Glutamatergic neuron (in vitro differentiated cells): Measurements from ENCODE around the gene PRRC2B. TPM values are rescaled to one million over a fixed set of nuclear protein-coding genes. Genes with fewer than 3 reads are reported as not detected.

ENCODE experiments used
- DNase-seq: peaks from one replicate; pipeline ENCODE4 v3.0.0; 2022
- H3K27ac Mint-ChIP-seq: one replicate; pipeline ENCODE4 v1.8.0; 2020; ENCODE audit warnings: mild to moderate bottlenecking, mixed read lengths, inconsistent platforms; ENCODE audit not compliant: unreplicated experiment
- H3K27me3 Mint-ChIP-seq: one replicate; pipeline ENCODE4 v1.8.0; 2020; ENCODE audit warnings: mild to moderate bottlenecking, moderate library complexity, mixed read lengths, inconsistent platforms; ENCODE audit not compliant: unreplicated experiment
- H3K36me3 Mint-ChIP-seq: one replicate; pipeline ENCODE4 v1.8.0; 2020; ENCODE audit warnings: mild to moderate bottlenecking, mixed read lengths, inconsistent platforms; ENCODE audit not compliant: unreplicated experiment
- H3K4me1 Mint-ChIP-seq: one replicate; pipeline ENCODE4 v1.8.0; 2020; ENCODE audit warnings: mild to moderate bottlenecking, low read depth, mixed read lengths, inconsistent platforms; ENCODE audit not compliant: unreplicated experiment
- H3K4me3 Mint-ChIP-seq: one replicate; pipeline ENCODE4 v1.8.0; 2020; ENCODE audit warnings: mild to moderate bottlenecking, mixed read lengths, inconsistent platforms; ENCODE audit not compliant: unreplicated experiment
- H3K9me3 Mint-ChIP-seq: one replicate; pipeline ENCODE4 v1.8.0; 2020; ENCODE audit warnings: mild to moderate bottlenecking, moderate library complexity, mixed read lengths, inconsistent platforms; ENCODE audit not compliant: unreplicated experiment
- CTCF ChIP-seq: fragments of 200-600 bp; sonication (generic); IDR thresholded peaks from one replicate; pipeline ENCODE4 v1.5.0; 2021; ENCODE audit not compliant: partially characterized antibody, unreplicated experiment
- total RNA-seq: library from RNA; stranded (reverse); fragmentation: NEBNext Ultra II Directional; extraction: Animal tissue kit (Norgen Biotek cat#: 25700); gene quantifications from one replicate; pipeline ENCODE4 v1.2.1, GENCODE V29; 2021; ENCODE audit not compliant: unreplicated experiment

PRRC2B gene
- total RNA-seq, 1 donor from 2014 or later: 489 TPM

GRCh38 chr9:131459056-131459455, 65.2 kb downstream of the PRRC2B start:
- H3K36me3 Mint-ChIP-seq: peaks cover 7% of the 10 kb centered on the region

GRCh38 chr9:131461166-131461565, 67.3 kb downstream of the PRRC2B start:
- Mint-ChIP-seq H3K27ac (no peak overlapping the region), H3K4me3 (no peak overlapping the region), H3K27me3 (peaks cover 6% of the 10 kb centered on the region)

More at GRCh38 chr9:131459056-131459455, 65.2 kb downstream of the PRRC2B start:
- peak overlapping the region; percentile 6 for H3K4me3 Mint-ChIP-seq
- TF ChIP-seq CTCF: no peak
- peaks cover 22% of the 10 kb centered on the region for H3K9me3 Mint-ChIP-seq
- no peak for DNase-seq
- H3K4me1 Mint-ChIP-seq: peaks cover 5% of the 10 kb centered on the region
- peak overlapping the region; percentile 44 for H3K27ac Mint-ChIP-seq
- peaks cover 10% of the 10 kb centered on the region for H3K27me3 Mint-ChIP-seq

DNA sequence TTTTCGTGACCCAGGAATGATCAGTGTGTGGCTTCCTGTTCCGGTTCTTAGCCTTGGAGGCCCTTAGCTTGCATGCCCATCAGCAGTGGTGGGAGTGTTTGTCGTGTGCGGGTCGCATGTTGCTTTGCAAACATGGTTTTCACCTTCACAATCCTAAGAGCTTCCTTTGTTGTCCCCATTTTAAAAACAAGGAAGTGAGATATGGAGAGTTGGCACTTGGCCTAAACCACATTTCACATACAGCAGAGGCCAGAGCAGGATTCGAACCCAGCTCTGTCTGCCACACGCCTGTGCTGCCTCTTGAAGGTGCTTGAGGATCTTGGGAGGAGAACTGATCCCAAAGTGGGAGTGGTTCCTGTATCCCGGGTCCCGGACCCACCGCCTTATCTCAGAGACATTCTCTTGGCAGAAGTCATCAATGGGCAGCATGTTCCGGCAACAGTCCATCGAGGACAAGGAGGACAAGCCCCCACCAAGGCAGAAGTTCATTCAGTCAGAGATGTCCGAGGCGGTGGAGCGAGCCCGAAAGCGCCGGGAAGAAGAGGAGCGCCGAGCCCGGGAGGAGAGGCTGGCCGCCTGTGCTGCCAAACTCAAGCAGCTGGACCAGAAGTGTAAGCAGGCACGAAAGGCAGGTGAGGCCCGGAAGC, 70.6 kb downstream of the PRRC2B start:
- no peak overlapping the region for H3K27ac Mint-ChIP-seq

More at GRCh38 chr9:131461166-131461565, 67.3 kb downstream of the PRRC2B start:
- Mint-ChIP-seq H3K36me3 (peaks cover 10% of the 10 kb centered on the region), H3K9me3 (peaks cover 17% of the 10 kb centered on the region), H3K4me1 (peaks cover 8% of the 10 kb centered on the region)
- no peak for DNase-seq
- no peak for TF ChIP-seq CTCF

GRCh38 chr9:131465401-131465800, 71.5 kb downstream of the PRRC2B start:
- TF ChIP-seq CTCF: no peak
- DNase-seq: no peak
- H3K4me1 Mint-ChIP-seq: peaks cover 17% of the 10 kb centered on the region
- peaks cover 4% of the 10 kb centered on the region for H3K27me3 Mint-ChIP-seq
- H3K9me3 Mint-ChIP-seq: peaks cover 12% of the 10 kb centered on the region
- peaks cover 11% of the 10 kb centered on the region for H3K36me3 Mint-ChIP-seq
- H3K27ac Mint-ChIP-seq: no peak overlapping the region
- no peak overlapping the region for H3K4me3 Mint-ChIP-seq

More for the DNA sequence above, 70.6 kb downstream of the PRRC2B start:
- Mint-ChIP-seq H3K4me1 (peaks cover 12% of the 10 kb centered on the region), H3K4me3 (no peak overlapping the region), H3K36me3 (peaks cover 6% of the 10 kb centered on the region), H3K9me3 (peaks cover 9% of the 10 kb centered on the region), H3K27me3 (no peaks in the 10 kb centered on the region)
- no peak for DNase-seq
- TF ChIP-seq CTCF: no peak

GRCh38 chr9:131467214-131467935, 73.5 kb downstream of the PRRC2B start:
- peaks cover 11% of the 10 kb centered on the region for H3K36me3 Mint-ChIP-seq
- H3K27ac Mint-ChIP-seq: peak overlapping the region; percentile 28
- DNase-seq: no peak
- TF ChIP-seq CTCF: no peak
- peaks cover 5% of the 10 kb centered on the region for H3K27me3 Mint-ChIP-seq
- peaks cover 10% of the 10 kb centered on the region for H3K9me3 Mint-ChIP-seq
- peaks cover 17% of the 10 kb centered on the region for H3K4me1 Mint-ChIP-seq
- no peak overlapping the region for H3K4me3 Mint-ChIP-seq
